GM19463 (cell line): Measurements from ENCODE around the gene NLGN4Y.

ENCODE experiments used
- ATAC-seq: cut with Tn5 transposase; IDR thresholded peaks from one replicate; pipeline ENCODE4 v1.9.1; 2021; ENCODE audit warnings: mild to moderate bottlenecking, moderate library complexity; ENCODE audit not compliant: unreplicated experiment

Gene NLGN4Y

GRCh38 chrY:14524272-14525231, at the start of gene NLGN4Y:
Gene NLGN4Y, plus strand, starts transcription at chrY:14524529. Its CDS starts 97,591 bp downstream, at chrY:14622120.
- no peak for ATAC-seq

- no peak for ATAC-seq
Measured at GRCh38 chrY:14485935-14486334, 38.4 kb upstream of the NLGN4Y start.

GRCh38 chrY:14490226-14490625, 34.1 kb upstream of the NLGN4Y start:
- no peak for ATAC-seq

- no peak for ATAC-seq
Measured at GRCh38 chrY:14498071-14498470, 26.3 kb upstream of the NLGN4Y start.

- ATAC-seq: no peak
Measured at GRCh38 chrY:14504592-14504991, 19.7 kb upstream of the NLGN4Y start.

GRCh38 chrY:14522379-14522950, 1.9 kb upstream of the NLGN4Y start:
- no peak for ATAC-seq

GRCh38 chrY:14523491-14524271, 648 bp upstream of the NLGN4Y start:
- ATAC-seq: no peak

- no peak for ATAC-seq
Measured at GRCh38 chrY:14525315-14525714, 986 bp downstream of the NLGN4Y start.

- no peak for ATAC-seq
Measured at GRCh38 chrY:14528361-14528760, 4.0 kb downstream of the NLGN4Y start.

- ATAC-seq: no peak
Measured at GRCh38 chrY:14536703-14537102, 12.4 kb downstream of the NLGN4Y start.

GRCh38 chrY:14543506-14543905, 19.2 kb downstream of the NLGN4Y start:
- ATAC-seq: no peak

GRCh38 chrY:14581294-14581693, 57.0 kb downstream of the NLGN4Y start:
- no peak for ATAC-seq

- ATAC-seq: no peak
Measured at GRCh38 chrY:14586725-14587124, 62.4 kb downstream of the NLGN4Y start.

GRCh38 chrY:14601372-14601771, 77.0 kb downstream of the NLGN4Y start:
- ATAC-seq: no peak

- ATAC-seq: no peak
Measured at GRCh38 chrY:14617625-14618024, 93.3 kb downstream of the NLGN4Y start.

GRCh38 chrY:14618513-14618912, 94.2 kb downstream of the NLGN4Y start:
- ATAC-seq: no peak

GRCh38 chrY:14628208-14628607, 103.9 kb downstream of the NLGN4Y start:
- ATAC-seq: no peak

GRCh38 chrY:14631676-14632075, 107.3 kb downstream of the NLGN4Y start:
- ATAC-seq: no peak

GRCh38 chrY:14633718-14634117, 109.4 kb downstream of the NLGN4Y start:
- ATAC-seq: no peak

- ATAC-seq: no peak
Measured at GRCh38 chrY:14634954-14635353, 110.6 kb downstream of the NLGN4Y start.

GRCh38 chrY:14637551-14637950, 113.2 kb downstream of the NLGN4Y start:
- ATAC-seq: no peak
